Ovary (tissue), 3 donors: ENCODE results near the gene HINT3.

Experiments used
- CTCF ChIP-seq, 3 donors: fragments of 450-650 bp in 2 of 3; fragments of 200-600 bp in 1 of 3; IDR thresholded peaks; one replicate each; pipeline versions ENCODE4 v1.5.1 to v1.8.0; 2016 to 2022; ENCODE audit warnings: antibody characterized with exemption in 3 of 3, mild to moderate bottlenecking in 1 of 3
- EP300 ChIP-seq: sonication (generic); formaldehyde crosslinking; IDR thresholded peaks from one replicate; pipeline ENCODE4 v1.6.1; 2017; ENCODE audit warnings: antibody characterized with exemption
- POLR2A ChIP-seq: fragments of 450-650 bp; IDR thresholded peaks from one replicate; pipeline ENCODE4 v1.6.1; 2017; ENCODE audit warnings: antibody characterized with exemption, mild to moderate bottlenecking, moderate library complexity
- donor health status: DM: no; HTN: no; CAD: no.

DNA sequence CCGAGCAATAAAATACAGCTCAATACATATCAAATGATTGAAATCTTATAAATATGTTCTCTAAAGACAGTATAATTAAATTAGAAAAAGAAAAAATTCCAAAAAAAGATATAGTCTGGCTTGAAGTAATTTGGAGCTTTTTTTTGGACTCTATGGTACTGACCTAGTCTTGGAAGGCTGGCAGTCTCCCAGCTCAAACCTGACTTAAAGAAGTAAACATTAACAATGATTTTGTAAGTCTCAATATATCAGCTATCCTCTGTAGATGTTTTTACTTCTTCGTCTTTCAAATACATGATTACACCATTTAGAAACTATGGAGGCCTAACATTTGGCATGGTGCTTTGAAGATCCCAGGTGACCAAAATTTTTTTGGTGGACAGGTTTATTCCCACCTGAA is 14.2 kb downstream of the HINT3 start:
- TF ChIP-seq EP300 (no peak), CTCF (IDR thresholded peaks at IDR 0.05) (no peak), POLR2A (no peak)
